ENCODE results near the gene TIGD1. TPM values are rescaled to one million over a fixed set of nuclear protein-coding genes. Genes with fewer than 3 reads are reported as not detected.

The TIGD1 gene
- total RNA-seq, 1 experiment from 2014 or later, result 6.0 TPM

DNA sequence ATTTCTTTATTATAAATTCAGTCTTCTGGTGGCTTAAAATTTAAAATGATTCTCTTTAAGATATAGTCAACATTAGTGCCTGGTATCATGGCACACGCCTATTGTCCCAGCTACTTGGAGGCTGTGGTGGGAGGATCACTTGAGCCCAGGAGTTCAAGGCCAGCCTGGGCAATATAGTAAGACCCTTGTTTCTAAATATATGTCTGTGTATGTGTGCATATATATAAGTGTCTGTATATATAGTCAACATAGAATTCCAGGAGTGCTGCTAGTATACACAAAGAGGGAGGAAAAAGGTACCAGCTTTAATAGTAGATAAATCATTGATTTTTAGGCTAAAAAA is 25.0 kb upstream of the TIGD1 start:
- Histone ChIP-seq H3K9me2 (ENCODE audit: insufficient read depth) (no peaks in the 10 kb centered on the region), H3K9ac (ENCODE audit: low read length) (no peak overlapping the region), H3K27ac (ENCODE audit: low read depth, low read length) (no peak overlapping the region), H3K4me1 (ENCODE audit: control insufficient read depth in 1 of 2, insufficient read depth in 2 of 2, low read length in 2 of 2) (peaks cover 0 to 3% of the 10 kb centered on the region in 2 experiments; a peak in 2 of 4 replicates), H3K27me3 (ENCODE audit: insufficient read depth, low read length) (no peaks in the 10 kb centered on the region), H3K79me2 (ENCODE audit: insufficient read depth, low read length) (no peaks in the 10 kb centered on the region), H3K9me3 (ENCODE audit: control insufficient read depth in 1 of 2, insufficient read depth in 1 of 2, low read depth in 1 of 2, low read length in 2 of 2) (no peaks in the 10 kb centered on the region), H3K4me2 (ENCODE audit: low read length) (no peak overlapping the region), H3K4me3 (replicated peaks in 1 of 2; ENCODE audit: low read depth in 1 of 2, low read length in 2 of 2) (no peak overlapping the region), H2AFZ (ENCODE audit: low read depth, low read length, poor library complexity, severe bottlenecking) (no peak overlapping the region), H4K20me1 (ENCODE audit: insufficient read depth) (no peaks in the 10 kb centered on the region), H3K36me3 (ENCODE audit: control insufficient read depth in 1 of 2, insufficient read depth in 2 of 2, low read length in 2 of 2) (peaks cover under 1 to 2% of the 10 kb centered on the region in 2 experiments; a peak in 1 of 4 replicates)
- no peak for DNase-seq (ENCODE audit: low read depth, low spot score)
- no TSS peak for BruUV-seq (replicated peaks)
- no peak for TF ChIP-seq SRF (IDR thresholded peaks at IDR 0.05; ENCODE audit: low read depth)
- TF ChIP-seq JUND (IDR thresholded peaks at IDR 0.05), result no peak
- TF ChIP-seq, protein P1, sequence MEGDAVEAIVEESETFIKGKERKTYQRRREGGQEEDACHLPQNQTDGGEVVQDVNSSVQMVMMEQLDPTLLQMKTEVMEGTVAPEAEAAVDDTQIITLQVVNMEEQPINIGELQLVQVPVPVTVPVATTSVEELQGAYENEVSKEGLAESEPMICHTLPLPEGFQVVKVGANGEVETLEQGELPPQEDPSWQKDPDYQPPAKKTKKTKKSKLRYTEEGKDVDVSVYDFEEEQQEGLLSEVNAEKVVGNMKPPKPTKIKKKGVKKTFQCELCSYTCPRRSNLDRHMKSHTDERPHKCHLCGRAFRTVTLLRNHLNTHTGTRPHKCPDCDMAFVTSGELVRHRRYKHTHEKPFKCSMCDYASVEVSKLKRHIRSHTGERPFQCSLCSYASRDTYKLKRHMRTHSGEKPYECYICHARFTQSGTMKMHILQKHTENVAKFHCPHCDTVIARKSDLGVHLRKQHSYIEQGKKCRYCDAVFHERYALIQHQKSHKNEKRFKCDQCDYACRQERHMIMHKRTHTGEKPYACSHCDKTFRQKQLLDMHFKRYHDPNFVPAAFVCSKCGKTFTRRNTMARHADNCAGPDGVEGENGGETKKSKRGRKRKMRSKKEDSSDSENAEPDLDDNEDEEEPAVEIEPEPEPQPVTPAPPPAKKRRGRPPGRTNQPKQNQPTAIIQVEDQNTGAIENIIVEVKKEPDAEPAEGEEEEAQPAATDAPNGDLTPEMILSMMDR (IDR thresholded peaks at IDR 0.05 in 2 of 3, conservative IDR thresholded peaks at IDR 0.05 in 1 of 3; ENCODE audit: borderline replicate concordance in 1 of 3, insufficient read depth in 1 of 3, low read depth in 2 of 3, low read length in 2 of 3), result no peak
- no peak for TF ChIP-seq TCF7L2 (IDR thresholded peaks at IDR 0.05; ENCODE audit: borderline replicate concordance, extremely low read depth, insufficient read depth, insufficient read length)
- TF ChIP-seq EGR1 (IDR thresholded peaks at IDR 0.05; ENCODE audit: low read depth), result no peak
- no peak for TF ChIP-seq CBX3 (IDR thresholded peaks at IDR 0.05; ENCODE audit: low read depth)
- no peak for TF ChIP-seq POLR2AphosphoS5 (IDR thresholded peaks at IDR 0.05; ENCODE audit: low read depth, low read length)
- no peak for TF ChIP-seq FOSL1 (IDR thresholded peaks at IDR 0.05; ENCODE audit: low read depth)
- no peak for TF ChIP-seq RAD21 (IDR thresholded peaks at IDR 0.05; ENCODE audit: low read depth)
- TF ChIP-seq SIN3A (IDR thresholded peaks at IDR 0.05; ENCODE audit: low read depth), result no peak
- no peak for TF ChIP-seq CEBPB (IDR thresholded peaks at IDR 0.05; ENCODE audit: low read depth)
- intact Hi-C loops (cut with micrococcal nuclease), result no loop called here
- ChIA-PET CTCF (no interaction called here), RAD21 (ENCODE audit: low non-redundant PET in 1 of 2, low total read pairs in 2 of 2, uncharacterized antibody in 2 of 2, unreplicated experiment in 2 of 2) (no interaction called here), POLR2A (no interaction called here)
- ATAC-seq, result no peak
